ENCODE measurements around the gene ZNF428.

Gene ZNF428

DNA sequence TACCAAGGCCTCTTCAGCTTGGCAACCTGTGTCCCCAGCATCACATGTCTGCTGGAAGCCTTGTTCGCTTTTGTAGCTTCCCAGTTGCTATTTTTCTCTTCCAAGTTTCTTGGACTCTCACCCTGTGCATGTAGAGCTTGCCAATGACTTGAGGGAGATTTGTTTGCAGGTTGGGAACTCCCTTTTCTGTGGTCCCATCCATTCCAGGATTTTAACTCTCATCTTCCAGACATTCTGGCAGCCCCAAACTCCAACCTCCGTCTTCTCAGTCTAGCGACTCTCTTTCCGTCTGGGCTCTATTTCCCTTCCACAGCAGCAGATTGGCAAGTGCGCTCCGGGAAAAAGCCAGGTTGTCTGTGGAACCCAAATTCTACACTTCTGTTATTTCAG, 41.5 kb upstream of the ZNF428 start:
- TF ChIP-seq EZH2phosphoT487 (conservative IDR thresholded peaks at IDR 0.05; ENCODE audit: low read length) = no peak
- TF ChIP-seq, protein P1, sequence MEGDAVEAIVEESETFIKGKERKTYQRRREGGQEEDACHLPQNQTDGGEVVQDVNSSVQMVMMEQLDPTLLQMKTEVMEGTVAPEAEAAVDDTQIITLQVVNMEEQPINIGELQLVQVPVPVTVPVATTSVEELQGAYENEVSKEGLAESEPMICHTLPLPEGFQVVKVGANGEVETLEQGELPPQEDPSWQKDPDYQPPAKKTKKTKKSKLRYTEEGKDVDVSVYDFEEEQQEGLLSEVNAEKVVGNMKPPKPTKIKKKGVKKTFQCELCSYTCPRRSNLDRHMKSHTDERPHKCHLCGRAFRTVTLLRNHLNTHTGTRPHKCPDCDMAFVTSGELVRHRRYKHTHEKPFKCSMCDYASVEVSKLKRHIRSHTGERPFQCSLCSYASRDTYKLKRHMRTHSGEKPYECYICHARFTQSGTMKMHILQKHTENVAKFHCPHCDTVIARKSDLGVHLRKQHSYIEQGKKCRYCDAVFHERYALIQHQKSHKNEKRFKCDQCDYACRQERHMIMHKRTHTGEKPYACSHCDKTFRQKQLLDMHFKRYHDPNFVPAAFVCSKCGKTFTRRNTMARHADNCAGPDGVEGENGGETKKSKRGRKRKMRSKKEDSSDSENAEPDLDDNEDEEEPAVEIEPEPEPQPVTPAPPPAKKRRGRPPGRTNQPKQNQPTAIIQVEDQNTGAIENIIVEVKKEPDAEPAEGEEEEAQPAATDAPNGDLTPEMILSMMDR (IDR thresholded peaks at IDR 0.05; ENCODE audit: insufficient read depth, low read length, poor library complexity, severe bottlenecking) = no peak
- no peaks in the 10 kb centered on the region for H3K9me2 ChIP-seq (replicated peaks; ENCODE audit: insufficient read depth, low read length)
- H3K4me2 ChIP-seq (ENCODE audit: low read depth, low read length, poor library complexity, severe bottlenecking) = no peak overlapping the region
- no peaks in the 10 kb centered on the region for H4K20me1 ChIP-seq (ENCODE audit: low read depth, low read length)
- H3K27me3 ChIP-seq (ENCODE audit: low read length) = no peaks in the 10 kb centered on the region
- H3K36me3 ChIP-seq (ENCODE audit: low read length) = no peaks in the 10 kb centered on the region
- no peak overlapping the region for H3K9ac ChIP-seq (ENCODE audit: low read length)
- H3K9me3 ChIP-seq (ENCODE audit: insufficient read depth, low read length) = no peaks in the 10 kb centered on the region
- H3K79me2 ChIP-seq (ENCODE audit: insufficient read depth, low read length) = no peaks in the 10 kb centered on the region
- H2AFZ ChIP-seq (ENCODE audit: low read depth, low read length, severe bottlenecking) = no peak overlapping the region
- no peaks in the 10 kb centered on the region for H3F3A ChIP-seq (ENCODE audit: insufficient read depth)
- no peak overlapping the region for H3K27ac ChIP-seq (ENCODE audit: low read depth, low read length)
- no peak overlapping the region for H3K4me3 ChIP-seq (ENCODE audit: insufficient read depth, low read length, poor library complexity, severe bottlenecking)

DNA sequence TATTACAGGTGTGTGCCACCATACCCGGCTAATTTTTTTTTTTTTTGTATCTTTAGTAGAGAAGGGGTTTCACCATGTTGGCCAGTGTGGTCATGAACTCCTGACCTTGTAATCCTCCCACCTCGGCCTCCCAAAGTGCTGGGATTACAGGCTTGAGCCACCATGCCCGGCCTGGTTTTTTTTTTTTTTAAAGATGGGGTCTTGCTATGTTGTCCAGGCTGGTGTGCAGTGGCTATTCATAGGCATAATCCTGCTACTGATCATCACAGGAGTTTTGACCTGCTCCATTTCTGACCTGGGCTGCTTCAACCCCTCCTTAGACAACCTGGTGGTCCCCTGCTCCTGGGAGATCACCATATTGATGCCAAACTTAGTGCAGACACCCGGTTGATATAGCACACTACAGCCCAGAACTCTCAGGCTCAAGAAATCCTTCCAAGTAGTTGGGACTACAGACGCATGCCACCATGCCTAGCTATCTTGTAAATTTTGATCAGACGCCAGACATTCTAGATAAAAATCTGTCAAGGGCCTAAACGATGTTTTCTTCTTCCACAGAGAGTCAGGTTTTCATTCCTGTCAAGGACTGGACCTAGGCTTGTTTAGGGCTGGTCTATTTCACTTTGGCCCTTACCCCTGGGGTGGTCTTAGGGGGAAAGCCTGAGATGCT, 41.0 kb upstream of the ZNF428 start:
- Histone ChIP-seq H3K4me3 (ENCODE audit: insufficient read depth, low read length, poor library complexity, severe bottlenecking) (no peak overlapping the region), H3K4me2 (ENCODE audit: low read depth, low read length, poor library complexity, severe bottlenecking) (no peak overlapping the region), H3F3A (ENCODE audit: insufficient read depth) (no peaks in the 10 kb centered on the region), H3K9me3 (ENCODE audit: insufficient read depth, low read length) (no peaks in the 10 kb centered on the region), H2AFZ (ENCODE audit: low read depth, low read length, severe bottlenecking) (no peak overlapping the region), H3K9me2 (replicated peaks; ENCODE audit: insufficient read depth, low read length) (no peaks in the 10 kb centered on the region), H3K27ac (ENCODE audit: low read depth, low read length) (no peak overlapping the region), H3K9ac (ENCODE audit: low read length) (no peak overlapping the region), H3K79me2 (ENCODE audit: insufficient read depth, low read length) (no peaks in the 10 kb centered on the region), H3K27me3 (ENCODE audit: low read length) (no peaks in the 10 kb centered on the region), H3K36me3 (ENCODE audit: low read length) (no peaks in the 10 kb centered on the region), H4K20me1 (ENCODE audit: low read depth, low read length) (no peaks in the 10 kb centered on the region)
- TF ChIP-seq, protein P1 (IDR thresholded peaks at IDR 0.05; ENCODE audit: insufficient read depth, low read length, poor library complexity, severe bottlenecking) = no peak
- no peak for TF ChIP-seq EZH2phosphoT487 (conservative IDR thresholded peaks at IDR 0.05; ENCODE audit: low read length)

DNA sequence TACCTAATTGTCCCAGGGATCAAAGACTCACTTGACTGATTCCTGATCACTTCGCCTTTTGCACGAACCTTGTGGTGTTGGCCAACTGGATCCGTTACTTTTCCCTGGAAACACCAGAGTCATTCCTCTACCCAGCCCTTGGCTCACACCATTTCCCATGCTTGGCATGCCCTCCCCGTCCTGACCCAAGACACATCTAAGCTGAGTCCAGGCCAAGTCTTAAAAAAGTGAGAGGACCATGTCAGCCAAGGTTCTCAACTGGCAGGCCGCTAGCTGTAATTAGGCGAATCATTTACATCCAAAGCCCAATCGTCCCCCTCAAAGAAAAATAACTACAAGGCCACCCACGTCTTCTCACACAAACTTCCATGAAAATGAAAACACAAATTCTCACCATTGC, 39.1 kb upstream of the ZNF428 start:
- Histone ChIP-seq H2AFZ (ENCODE audit: low read depth, low read length, severe bottlenecking) (no peak overlapping the region), H3K36me3 (ENCODE audit: low read length) (no peaks in the 10 kb centered on the region), H3K4me3 (ENCODE audit: insufficient read depth, low read length, poor library complexity, severe bottlenecking) (no peak overlapping the region), H3K9ac (ENCODE audit: low read length) (no peak overlapping the region), H4K20me1 (ENCODE audit: low read depth, low read length) (no peaks in the 10 kb centered on the region), H3K9me2 (replicated peaks; ENCODE audit: insufficient read depth, low read length) (no peaks in the 10 kb centered on the region), H3K9me3 (ENCODE audit: insufficient read depth, low read length) (no peaks in the 10 kb centered on the region), H3K27me3 (ENCODE audit: low read length) (no peaks in the 10 kb centered on the region), H3K79me2 (ENCODE audit: insufficient read depth, low read length) (no peaks in the 10 kb centered on the region), H3K4me2 (ENCODE audit: low read depth, low read length, poor library complexity, severe bottlenecking) (no peak overlapping the region), H3F3A (ENCODE audit: insufficient read depth) (no peaks in the 10 kb centered on the region), H3K27ac (ENCODE audit: low read depth, low read length) (no peak overlapping the region)
- no peak for TF ChIP-seq EZH2phosphoT487 (conservative IDR thresholded peaks at IDR 0.05; ENCODE audit: low read length)
- TF ChIP-seq, protein P1 (IDR thresholded peaks at IDR 0.05; ENCODE audit: insufficient read depth, low read length, poor library complexity, severe bottlenecking) = no peak
